ENCODE measurements around the gene TIMP2.

Gene TIMP2

DNA sequence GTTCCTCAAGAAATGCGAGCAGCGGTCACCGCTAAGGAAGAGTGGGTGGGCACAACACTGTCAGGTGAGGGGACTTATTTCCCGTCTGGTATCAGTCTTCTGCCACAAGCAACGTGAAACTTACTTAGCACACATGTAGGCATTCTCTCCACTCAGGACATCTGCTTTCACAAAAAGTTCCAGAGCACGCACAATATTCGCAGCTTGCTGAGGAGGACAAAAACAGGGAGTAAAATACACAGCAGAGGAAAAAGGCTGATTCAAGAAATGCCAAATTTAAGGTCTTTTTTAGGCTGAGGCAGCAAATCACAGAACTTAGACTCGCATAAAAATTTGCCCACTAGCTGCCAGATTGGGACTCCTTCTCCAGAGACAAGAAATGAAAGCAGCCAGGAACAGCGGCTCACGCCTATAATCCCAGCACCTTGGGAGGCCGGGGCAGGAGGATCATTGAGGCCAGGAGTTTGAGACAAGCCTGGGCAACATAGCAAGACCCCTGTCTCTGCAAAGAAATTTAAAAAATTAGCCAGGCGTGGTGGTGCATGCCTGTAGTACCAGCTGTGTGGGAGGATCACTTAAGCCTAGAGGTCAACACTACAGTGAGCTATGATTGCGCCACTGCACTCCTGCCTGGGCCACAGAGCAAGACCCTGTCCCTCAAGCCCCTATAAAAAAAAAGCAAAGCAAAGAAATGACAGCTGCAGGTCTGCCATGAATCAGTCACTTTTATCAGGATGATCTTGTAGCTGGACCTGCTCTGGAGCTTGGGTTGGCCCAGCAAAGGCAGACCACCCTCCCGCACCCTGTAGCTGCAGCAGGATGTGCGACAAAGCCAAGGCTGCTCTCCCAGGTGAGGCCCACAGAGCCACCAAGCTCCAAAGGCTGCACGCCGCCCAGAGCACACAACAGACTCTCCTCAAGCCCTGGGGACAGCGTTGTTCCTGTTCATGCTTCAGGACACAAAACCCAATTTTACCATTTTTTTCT lies 105.1 kb downstream of the TIMP2 start:
- Mint-ChIP-seq H3K36me3 (ENCODE audit: low read depth) (peaks cover 68% of the 10 kb centered on the region), H3K9me3 (no peaks in the 10 kb centered on the region), H3K4me3 (no peak overlapping the region), H3K4me1 (peaks cover 12% of the 10 kb centered on the region), H3K27ac (no peak overlapping the region), H3K27me3 (ENCODE audit: low read depth) (peaks cover 4% of the 10 kb centered on the region)
- TF ChIP-seq, protein P1, sequence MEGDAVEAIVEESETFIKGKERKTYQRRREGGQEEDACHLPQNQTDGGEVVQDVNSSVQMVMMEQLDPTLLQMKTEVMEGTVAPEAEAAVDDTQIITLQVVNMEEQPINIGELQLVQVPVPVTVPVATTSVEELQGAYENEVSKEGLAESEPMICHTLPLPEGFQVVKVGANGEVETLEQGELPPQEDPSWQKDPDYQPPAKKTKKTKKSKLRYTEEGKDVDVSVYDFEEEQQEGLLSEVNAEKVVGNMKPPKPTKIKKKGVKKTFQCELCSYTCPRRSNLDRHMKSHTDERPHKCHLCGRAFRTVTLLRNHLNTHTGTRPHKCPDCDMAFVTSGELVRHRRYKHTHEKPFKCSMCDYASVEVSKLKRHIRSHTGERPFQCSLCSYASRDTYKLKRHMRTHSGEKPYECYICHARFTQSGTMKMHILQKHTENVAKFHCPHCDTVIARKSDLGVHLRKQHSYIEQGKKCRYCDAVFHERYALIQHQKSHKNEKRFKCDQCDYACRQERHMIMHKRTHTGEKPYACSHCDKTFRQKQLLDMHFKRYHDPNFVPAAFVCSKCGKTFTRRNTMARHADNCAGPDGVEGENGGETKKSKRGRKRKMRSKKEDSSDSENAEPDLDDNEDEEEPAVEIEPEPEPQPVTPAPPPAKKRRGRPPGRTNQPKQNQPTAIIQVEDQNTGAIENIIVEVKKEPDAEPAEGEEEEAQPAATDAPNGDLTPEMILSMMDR (IDR thresholded peaks at IDR 0.05; ENCODE audit: unreplicated experiment in 3 of 3): no peak

DNA sequence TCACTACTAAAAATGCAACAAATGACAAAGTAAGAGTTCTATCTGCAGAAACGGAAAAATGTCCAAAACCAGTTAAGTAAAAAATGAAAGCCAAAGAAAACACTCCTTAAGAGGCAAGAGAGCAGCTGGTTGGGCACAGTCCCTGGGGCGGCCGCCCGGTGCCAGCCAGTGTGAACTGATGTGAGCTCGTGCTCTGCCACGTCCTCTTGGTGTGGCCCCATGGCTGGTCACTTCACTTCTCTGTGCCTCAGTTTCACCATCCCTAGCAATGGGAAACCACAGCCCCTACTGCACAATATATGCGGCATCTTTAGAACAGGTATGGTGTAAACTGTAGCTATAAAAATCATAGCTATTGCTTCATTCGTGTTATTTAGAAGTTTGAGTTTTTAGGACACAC lies 105.8 kb downstream of the TIMP2 start:
- no peaks in the 10 kb centered on the region for H3K9me3 Mint-ChIP-seq
- no peak overlapping the region for H3K4me3 Mint-ChIP-seq
- H3K4me1 Mint-ChIP-seq: peaks cover 12% of the 10 kb centered on the region
- no peak overlapping the region for H3K27ac Mint-ChIP-seq
- peaks cover 63% of the 10 kb centered on the region for H3K36me3 Mint-ChIP-seq (ENCODE audit: low read depth)
- TF ChIP-seq, protein P1 (IDR thresholded peaks at IDR 0.05; ENCODE audit: unreplicated experiment in 3 of 3): no peak
- peaks cover 4% of the 10 kb centered on the region for H3K27me3 Mint-ChIP-seq (ENCODE audit: low read depth)

DNA sequence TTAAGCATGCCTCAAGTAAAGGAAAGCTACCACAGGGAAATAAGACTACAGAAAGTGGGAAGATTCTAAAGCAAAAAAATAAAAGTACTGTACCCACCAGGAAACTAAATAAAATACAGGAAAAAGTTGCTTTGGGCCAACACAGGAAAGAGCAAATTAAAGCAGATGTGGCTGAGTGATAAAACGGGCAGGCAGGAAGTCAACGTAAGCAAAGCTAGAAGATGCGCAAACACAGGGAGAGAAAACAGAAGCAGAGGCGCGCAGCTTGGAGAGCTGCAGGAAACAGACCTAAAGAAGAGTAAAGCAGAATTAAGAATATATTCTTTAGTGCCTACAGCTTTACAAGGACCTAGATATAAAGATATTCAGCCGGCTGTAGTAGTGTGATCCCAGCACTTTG lies 106.3 kb downstream of the TIMP2 start:
- H3K27me3 Mint-ChIP-seq (ENCODE audit: low read depth): peaks cover 4% of the 10 kb centered on the region
- TF ChIP-seq, protein P1 (IDR thresholded peaks at IDR 0.05; ENCODE audit: unreplicated experiment in 3 of 3): no peak
- H3K4me3 Mint-ChIP-seq: no peak overlapping the region
- peaks cover 12% of the 10 kb centered on the region for H3K4me1 Mint-ChIP-seq
- H3K9me3 Mint-ChIP-seq: no peaks in the 10 kb centered on the region
- H3K27ac Mint-ChIP-seq: no peak overlapping the region
- H3K36me3 Mint-ChIP-seq (ENCODE audit: low read depth): peaks cover 68% of the 10 kb centered on the region

DNA sequence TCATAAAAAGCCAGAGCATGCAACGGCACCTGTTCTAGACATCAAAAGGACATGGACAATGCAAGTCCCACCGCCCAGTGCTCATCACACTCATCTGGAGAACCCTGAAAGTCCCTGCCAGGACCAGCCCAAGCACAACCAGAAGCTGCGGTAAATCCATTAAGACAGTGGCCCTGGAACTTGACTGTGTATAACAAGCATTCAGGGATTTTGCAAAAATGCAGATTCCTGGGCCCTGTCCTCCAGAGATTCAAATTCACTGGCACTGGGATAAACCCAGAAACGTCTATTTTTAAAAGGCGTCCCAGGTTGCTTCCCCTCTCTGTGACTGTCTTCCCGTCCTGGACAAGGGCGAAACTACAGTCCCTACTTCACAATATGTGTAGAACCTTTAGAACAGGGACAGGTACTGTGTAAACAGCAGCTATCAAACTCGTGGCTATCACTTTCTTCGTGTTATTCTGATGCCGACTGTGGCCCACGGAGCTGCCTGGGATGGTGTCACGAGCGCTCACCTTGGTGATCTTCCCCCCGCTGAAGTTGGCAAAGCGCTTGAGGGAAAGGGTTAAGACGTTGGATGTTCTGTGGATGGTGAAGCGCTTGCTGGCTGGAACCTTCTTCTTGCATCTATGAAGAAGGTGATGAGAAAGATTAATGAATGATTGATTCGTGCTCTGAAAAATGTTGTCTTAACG lies 106.9 kb downstream of the TIMP2 start:
- Mint-ChIP-seq H3K4me1 (peaks cover 9% of the 10 kb centered on the region), H3K27me3 (ENCODE audit: low read depth) (peaks cover 4% of the 10 kb centered on the region), H3K27ac (no peak overlapping the region), H3K9me3 (no peaks in the 10 kb centered on the region), H3K4me3 (no peak overlapping the region), H3K36me3 (ENCODE audit: low read depth) (peaks cover 68% of the 10 kb centered on the region)
- TF ChIP-seq, protein P1 (IDR thresholded peaks at IDR 0.05; ENCODE audit: unreplicated experiment in 3 of 3): no peak

DNA sequence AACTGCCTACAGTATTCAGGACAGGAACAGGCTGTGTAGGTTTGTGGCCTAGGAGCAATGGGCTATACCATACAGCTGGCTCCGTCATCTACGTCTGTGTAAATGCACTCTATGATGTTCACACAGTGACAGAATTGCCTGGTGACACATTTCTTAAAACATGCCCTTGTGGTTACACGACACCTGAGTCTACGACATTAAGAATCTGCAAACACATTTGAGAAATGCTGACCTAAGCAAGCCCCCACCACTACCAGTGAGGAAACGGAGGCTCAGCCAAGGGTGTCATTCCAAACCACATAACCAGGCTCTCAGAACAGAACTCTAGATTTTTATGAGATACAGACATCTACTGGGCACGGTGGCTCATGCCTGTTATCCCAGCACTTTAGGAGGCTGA lies 108.1 kb downstream of the TIMP2 start:
- no peak overlapping the region for H3K27ac Mint-ChIP-seq
- no peaks in the 10 kb centered on the region for H3K4me1 Mint-ChIP-seq
- TF ChIP-seq, protein P1 (IDR thresholded peaks at IDR 0.05; ENCODE audit: unreplicated experiment in 3 of 3): no peak
- H3K9me3 Mint-ChIP-seq: no peaks in the 10 kb centered on the region
- H3K36me3 Mint-ChIP-seq (ENCODE audit: low read depth): peaks cover 65% of the 10 kb centered on the region
- H3K27me3 Mint-ChIP-seq (ENCODE audit: low read depth): no peaks in the 10 kb centered on the region
- no peak overlapping the region for H3K4me3 Mint-ChIP-seq
